CD14-positive monocyte (primary cell): ENCODE data around the gene PRKCQ. TPM values are rescaled to one million over a fixed set of nuclear protein-coding genes. Genes with fewer than 3 reads are reported as not detected.

Experiments used
- DNase-seq, 3 donors: peaks; one replicate each; pipeline ENCODE4 v3.0.0-alpha.2; 2011 to 2022
- H2AFZ ChIP-seq: 2 replicates; pipeline ENCODE4 v1.6.0; 2012; ENCODE audit warnings: mild to moderate bottlenecking, low read depth, low read length, inconsistent platforms; ENCODE audit not compliant: insufficient read depth, poor library complexity, severe bottlenecking
- H3K27ac ChIP-seq, 2 donors: 1 replicate in 1 of 2; 2 replicates in 1 of 2; pipeline ENCODE4 v1.5.1; 2012 to 2013; ENCODE audit warnings: low read length in 2 of 2, control low read depth in 1 of 2, inconsistent platforms in 1 of 2, low read depth in 1 of 2, mild to moderate bottlenecking in 1 of 2
- H3K27me3 ChIP-seq, 2 donors: one replicate each; pipeline versions ENCODE4 v1.6.0 to v1.6.1; 2011 to 2013; ENCODE audit warnings: low read length in 2 of 2; ENCODE audit not compliant: control insufficient read depth in 2 of 2, insufficient read depth in 2 of 2
- H3K36me3 ChIP-seq, 2 donors: replicated peaks in 1 of 2; 1 replicate in 1 of 2; 2 replicates in 1 of 2; pipeline versions ENCODE4 v1.5.1 to v1.6.1; 2012 to 2013; ENCODE audit warnings: low read length in 2 of 2, control low read depth in 1 of 2, inconsistent platforms in 1 of 2, mild to moderate bottlenecking in 1 of 2; ENCODE audit not compliant: insufficient read depth in 2 of 2, control insufficient read depth in 1 of 2
- H3K4me1 ChIP-seq, 2 donors: 1 replicate in 1 of 2; 2 replicates in 1 of 2; pipeline versions ENCODE4 v1.5.1 to v1.6.1; 2012 to 2013; ENCODE audit warnings: low read length in 2 of 2, control low read depth in 1 of 2, inconsistent platforms in 1 of 2, mild to moderate bottlenecking in 1 of 2, moderate library complexity in 1 of 2; ENCODE audit not compliant: insufficient read depth in 2 of 2, control insufficient read depth in 1 of 2
- H3K4me2 ChIP-seq: replicated peaks from 2 replicates; pipeline ENCODE3; 2012; ENCODE audit warnings: low read length, moderate library complexity, mild to moderate bottlenecking; ENCODE audit not compliant: poor library complexity, severe bottlenecking; ENCODE audit errors: extremely low read depth
- H3K4me3 ChIP-seq, 3 experiments: fragments of 200-600 bp in 1 of 3; sonication (generic) in 1 of 3; replicated peaks in 1 of 3; 1 replicate in 2 of 3; 2 replicates in 1 of 3; pipeline ENCODE4 v1.5.1; 2011 to 2013; ENCODE audit warnings: low read length in 3 of 3, mild to moderate bottlenecking in 3 of 3, control low read depth in 2 of 3, low read depth in 2 of 3, inconsistent platforms in 1 of 3, moderate library complexity in 1 of 3
- H3K79me2 ChIP-seq: 2 replicates; pipeline ENCODE4 v1.6.0; 2012; ENCODE audit warnings: mild to moderate bottlenecking, control low read depth, inconsistent platforms, low read length, moderate library complexity; ENCODE audit not compliant: insufficient read depth
- H3K9ac ChIP-seq: 2 replicates; pipeline ENCODE4 v1.6.0; 2017; ENCODE audit warnings: low read length, mild to moderate bottlenecking; ENCODE audit not compliant: insufficient read depth, poor library complexity, severe bottlenecking
- H3K9me3 ChIP-seq, 2 donors: replicated peaks in 1 of 2; 1 replicate in 1 of 2; 2 replicates in 1 of 2; pipeline versions ENCODE4 v1.5.1 to v1.6.1; 2012 to 2013; ENCODE audit warnings: low read length in 2 of 2, control low read depth in 1 of 2; ENCODE audit not compliant: control insufficient read depth in 1 of 2, insufficient read depth in 1 of 2
- H4K20me1 ChIP-seq: 2 replicates; pipeline ENCODE4 v1.6.0; 2012; ENCODE audit warnings: mild to moderate bottlenecking, low read length, control low read depth, moderate library complexity; ENCODE audit not compliant: insufficient read depth
- H3K27ac Mint-ChIP-seq, 7 donors: one replicate each; pipeline ENCODE4 v1.8.0; 2020; ENCODE audit warnings: mild to moderate bottlenecking in 7 of 7, mixed read lengths in 7 of 7, moderate library complexity in 6 of 7, inconsistent platforms in 2 of 7
- H3K27me3 Mint-ChIP-seq, 3 donors: one replicate each; pipeline ENCODE4 v1.8.0; 2021 to 2022; ENCODE audit warnings: low read depth in 3 of 3, mild to moderate bottlenecking in 3 of 3, mixed read lengths in 3 of 3, moderate library complexity in 3 of 3, inconsistent platforms in 1 of 3
- H3K36me3 Mint-ChIP-seq, 2 donors: one replicate each; pipeline ENCODE4 v1.8.0; 2020; ENCODE audit warnings: mixed read lengths in 2 of 2, inconsistent platforms in 1 of 2, mild to moderate bottlenecking in 1 of 2
- H3K4me1 Mint-ChIP-seq: one replicate; pipeline ENCODE4 v1.8.0; 2020; ENCODE audit warnings: mild to moderate bottlenecking, mixed read lengths
- H3K4me3 Mint-ChIP-seq, 2 donors: one replicate each; pipeline ENCODE4 v1.8.0; 2020; ENCODE audit warnings: mild to moderate bottlenecking in 2 of 2, mixed read lengths in 2 of 2, moderate library complexity in 1 of 2
- H3K9me3 Mint-ChIP-seq, 7 donors: one replicate each; pipeline ENCODE4 v1.8.0; 2020 to 2022; ENCODE audit warnings: mixed read lengths in 7 of 7, mild to moderate bottlenecking in 6 of 7, moderate library complexity in 6 of 7, inconsistent platforms in 2 of 7
- WGBS: methylation state at CpG from one replicate; pipeline ENCODE4 v1.1.5; 2013; ENCODE audit warnings: missing lambda C conversion rate; ENCODE audit not compliant: insufficient coverage; 5-methylcytosine and 5-hydroxymethylcytosine counted together
- intact Hi-C, 2 donors: fragments of 100-400 bp; cut with micrococcal nuclease; formaldehyde crosslinking; loops; one replicate each; pipeline versions ENCODE4 v1.15.0 to v1.15.1; 2023
- polyA plus RNA-seq, 3 donors: library from polyadenylated mRNA; depleted of rRNA in 1 of 3; unstranded in 2 of 3; stranded (reverse) in 1 of 3; fragments of 300-500 nt in 2 of 3; fragments of >200 nt in 1 of 3; fragmentation: Illumina TruSeq in 2 of 3; gene quantifications; 1 replicate in 2 of 3; 2 replicates in 1 of 3; pipeline ENCODE4 v1.2.3, GENCODE V29; 2012 to 2021
- TF ChIP-seq, protein P1 (sequence below): fragments of 200-600 bp; IDR thresholded peaks from one replicate; pipeline ENCODE4 v1.8.0; 2022; ENCODE audit warnings: antibody characterized with exemption, mild to moderate bottlenecking

The PRKCQ gene
- polyA plus RNA-seq, 3 donors = 0.01 to 0.29 (median 0.09) TPM

DNA sequence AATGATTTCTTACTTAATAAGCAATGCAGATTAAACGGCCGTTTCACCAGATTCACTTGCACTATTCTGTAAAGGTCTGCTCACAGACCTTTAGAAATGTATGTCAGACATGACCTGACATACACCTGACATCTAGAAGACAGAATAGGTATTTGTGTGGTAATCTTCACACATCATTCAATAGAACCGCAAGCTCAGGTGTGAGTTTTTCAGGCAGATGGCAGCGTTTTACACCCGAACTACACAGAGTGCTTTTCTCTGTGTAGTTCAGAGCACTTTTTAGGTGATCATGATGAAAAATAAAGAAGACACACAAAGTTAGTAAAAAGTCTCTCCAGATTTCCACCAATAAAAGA is 63.2 kb downstream of the PRKCQ start:
- Histone ChIP-seq H3K36me3 (no peaks in the 10 kb centered on the region), H3K27ac (no peak overlapping the region), H4K20me1 (no peaks in the 10 kb centered on the region), H3K9me3 (peaks cover 0 to 3% of the 10 kb centered on the region in 2 donors), H3K4me2 (no peak overlapping the region), H3K9ac (no peak overlapping the region), H3K79me2 (no peaks in the 10 kb centered on the region), H3K27me3 (no peaks in the 10 kb centered on the region), H2AFZ (no peak overlapping the region), H3K4me1 (peaks cover 20 to 26% of the 10 kb centered on the region in 2 donors), H3K4me3 (no peak overlapping the region)
- no peak for DNase-seq
- Mint-ChIP-seq H3K27ac (no peak overlapping the region), H3K4me1 (peaks cover 41% of the 10 kb centered on the region), H3K4me3 (no peak overlapping the region), H3K36me3 (no peaks in the 10 kb centered on the region), H3K9me3 (peaks cover 0 to 7% (median 0%) of the 10 kb centered on the region in 7 donors), H3K27me3 (peaks cover 0 to 5% (median 0%) of the 10 kb centered on the region in 3 donors)
- WGBS = no CpG with 5 or more reads among the region's 5 CpGs
- intact Hi-C loops = no loop called here
- TF ChIP-seq, protein P1, sequence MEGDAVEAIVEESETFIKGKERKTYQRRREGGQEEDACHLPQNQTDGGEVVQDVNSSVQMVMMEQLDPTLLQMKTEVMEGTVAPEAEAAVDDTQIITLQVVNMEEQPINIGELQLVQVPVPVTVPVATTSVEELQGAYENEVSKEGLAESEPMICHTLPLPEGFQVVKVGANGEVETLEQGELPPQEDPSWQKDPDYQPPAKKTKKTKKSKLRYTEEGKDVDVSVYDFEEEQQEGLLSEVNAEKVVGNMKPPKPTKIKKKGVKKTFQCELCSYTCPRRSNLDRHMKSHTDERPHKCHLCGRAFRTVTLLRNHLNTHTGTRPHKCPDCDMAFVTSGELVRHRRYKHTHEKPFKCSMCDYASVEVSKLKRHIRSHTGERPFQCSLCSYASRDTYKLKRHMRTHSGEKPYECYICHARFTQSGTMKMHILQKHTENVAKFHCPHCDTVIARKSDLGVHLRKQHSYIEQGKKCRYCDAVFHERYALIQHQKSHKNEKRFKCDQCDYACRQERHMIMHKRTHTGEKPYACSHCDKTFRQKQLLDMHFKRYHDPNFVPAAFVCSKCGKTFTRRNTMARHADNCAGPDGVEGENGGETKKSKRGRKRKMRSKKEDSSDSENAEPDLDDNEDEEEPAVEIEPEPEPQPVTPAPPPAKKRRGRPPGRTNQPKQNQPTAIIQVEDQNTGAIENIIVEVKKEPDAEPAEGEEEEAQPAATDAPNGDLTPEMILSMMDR = no peak

DNA sequence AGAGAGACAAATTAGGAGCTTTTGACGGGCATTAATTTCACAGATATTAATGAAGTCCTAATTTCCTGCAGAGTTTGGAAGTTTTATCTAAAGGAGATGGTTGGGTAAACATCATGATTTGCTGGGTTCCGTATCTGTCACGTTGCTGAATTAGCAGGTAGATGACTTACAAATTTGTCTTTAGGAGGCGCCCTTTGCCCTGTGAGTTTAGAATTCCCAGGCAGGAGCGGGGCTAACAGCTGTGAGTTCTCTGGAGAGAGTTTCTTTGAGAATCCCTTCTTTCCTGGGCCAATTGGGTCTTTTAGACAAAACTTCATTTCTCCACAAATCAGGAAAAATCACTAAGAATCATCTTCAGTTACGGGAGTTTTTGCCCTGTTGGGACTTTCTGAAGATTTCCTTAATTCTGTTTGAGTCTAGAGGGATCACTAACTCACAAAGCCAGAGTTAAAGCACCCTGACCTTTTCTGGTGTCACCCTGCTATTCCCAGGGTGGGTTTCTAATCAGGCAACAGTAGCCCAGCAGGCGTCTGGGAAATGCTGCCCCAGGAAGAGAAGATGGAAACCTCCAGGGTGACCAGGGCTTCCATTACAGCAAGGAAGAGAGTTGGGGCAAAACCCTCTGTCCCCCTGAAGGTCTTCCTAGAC is 63.7 kb downstream of the PRKCQ start:
- Histone ChIP-seq H3K27me3 (no peaks in the 10 kb centered on the region), H3K4me1 (peaks cover 20 to 26% of the 10 kb centered on the region in 2 donors), H3K9ac (no peak overlapping the region), H3K9me3 (peaks cover 3 to 5% of the 10 kb centered on the region in 2 donors), H3K27ac (no peak overlapping the region), H3K79me2 (no peaks in the 10 kb centered on the region), H3K4me3 (no peak overlapping the region), H2AFZ (no peak overlapping the region), H3K4me2 (no peak overlapping the region), H3K36me3 (no peaks in the 10 kb centered on the region), H4K20me1 (no peaks in the 10 kb centered on the region)
- peaks cover 0 to 5% (median 0%) of the 10 kb centered on the region in 3 donors for H3K27me3 Mint-ChIP-seq
- TF ChIP-seq, protein P1 = no peak
- H3K27ac Mint-ChIP-seq = no peak overlapping the region
- peaks cover 46% of the 10 kb centered on the region for H3K4me1 Mint-ChIP-seq
- H3K4me3 Mint-ChIP-seq = no peak overlapping the region
- peaks cover 2 to 11% (median 3%) of the 10 kb centered on the region in 7 donors for H3K9me3 Mint-ChIP-seq
- intact Hi-C loops = no loop called here
- 82% methylated on average over 3 of the region's 7 CpGs for WGBS
- no peaks in the 10 kb centered on the region for H3K36me3 Mint-ChIP-seq
- DNase-seq = no peak
